DMS53 treated with DMSO at 0.1 percent for 48 hours (cell line): ENCODE data around the gene NFIL3.

Source experiments
- DNase-seq: peaks from one replicate; lab custom pipeline; 2025; ENCODE audit not compliant: unreplicated experiment; lab: John Stamatoyannopoulos, UW

NFIL3 gene

DNA sequence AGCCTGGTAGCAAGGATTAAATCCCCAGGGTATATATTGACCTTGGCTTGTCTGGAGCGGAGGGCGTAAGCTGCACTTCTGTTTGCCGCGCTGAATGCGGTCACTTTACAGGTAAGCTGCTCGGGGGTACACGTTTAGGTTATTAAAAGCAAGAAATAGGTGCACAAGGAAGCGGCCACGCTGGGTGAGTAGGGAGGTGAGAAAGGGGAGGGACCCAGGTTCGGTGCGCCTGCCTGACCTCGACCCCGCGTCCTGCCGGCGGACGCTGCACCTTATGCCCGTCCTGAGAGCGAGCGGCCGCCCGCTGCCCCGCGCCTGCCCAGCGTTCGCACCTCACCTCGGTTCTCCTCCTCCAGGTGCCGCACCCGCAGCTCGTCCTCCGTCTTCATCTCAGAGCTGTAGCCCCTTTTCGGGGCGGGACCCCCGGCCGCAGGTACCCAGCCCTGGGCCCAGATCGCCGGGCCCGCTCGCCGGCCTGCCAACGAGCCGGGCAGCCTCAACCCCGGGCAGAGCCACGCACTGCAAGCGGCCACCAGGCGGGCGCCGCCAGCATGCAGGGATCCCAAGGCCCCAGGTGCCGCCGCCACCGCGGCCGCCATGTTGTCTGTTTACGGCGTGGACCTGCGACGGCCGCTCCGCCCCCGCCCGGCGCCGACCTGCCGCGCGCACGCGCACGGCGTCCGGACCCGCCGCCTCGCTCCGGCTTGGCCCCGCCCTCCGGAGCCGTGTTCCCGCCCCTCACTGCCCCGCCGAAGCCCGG, 62.2 kb downstream of the NFIL3 start, which contains the start of gene AUH:
AUH (minus strand) TSS at position 628 of the 760 bp plus-strand sequence; CDS start at position 599, 29 bp downstream.
- peak; percentile 48 for DNase-seq

GRCh38 chr9:91360551-91361290, 62.9 kb downstream of the NFIL3 start:
- DNase-seq: no peak

DNA sequence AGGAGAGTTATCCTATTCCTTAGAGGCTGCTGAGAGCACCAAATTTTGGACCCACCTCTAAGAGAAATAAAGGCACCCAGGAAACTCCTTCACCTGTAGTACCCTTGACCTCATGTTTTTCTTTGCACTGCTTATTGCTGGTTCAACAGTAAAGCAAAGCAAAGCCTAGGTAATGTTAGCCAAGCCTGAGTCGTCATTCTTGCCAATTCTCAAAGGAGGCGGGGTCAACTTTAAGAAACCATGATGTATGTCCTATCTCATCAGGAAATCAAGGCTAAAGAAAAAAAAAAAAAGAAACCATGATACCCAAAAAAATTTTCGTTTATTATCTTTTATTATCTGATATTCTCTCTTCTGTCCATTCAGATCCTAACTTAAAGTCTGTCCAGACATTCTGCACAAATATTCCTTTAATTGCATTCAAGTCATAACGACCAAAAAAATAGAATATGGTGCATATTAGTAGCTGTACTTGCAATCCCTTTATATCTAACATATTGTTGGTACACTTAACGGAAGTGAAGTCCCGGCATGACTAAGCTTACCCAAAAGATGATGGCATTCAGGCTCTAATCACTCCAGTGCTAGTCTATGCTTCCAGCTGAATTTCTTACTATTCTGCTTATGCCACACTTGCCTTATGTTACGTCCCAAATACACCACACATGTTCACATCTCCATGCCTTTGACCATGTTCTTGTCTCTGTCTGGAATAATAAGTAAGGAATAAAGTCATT, 63.7 kb downstream of the NFIL3 start:
- no peak for DNase-seq

DNA sequence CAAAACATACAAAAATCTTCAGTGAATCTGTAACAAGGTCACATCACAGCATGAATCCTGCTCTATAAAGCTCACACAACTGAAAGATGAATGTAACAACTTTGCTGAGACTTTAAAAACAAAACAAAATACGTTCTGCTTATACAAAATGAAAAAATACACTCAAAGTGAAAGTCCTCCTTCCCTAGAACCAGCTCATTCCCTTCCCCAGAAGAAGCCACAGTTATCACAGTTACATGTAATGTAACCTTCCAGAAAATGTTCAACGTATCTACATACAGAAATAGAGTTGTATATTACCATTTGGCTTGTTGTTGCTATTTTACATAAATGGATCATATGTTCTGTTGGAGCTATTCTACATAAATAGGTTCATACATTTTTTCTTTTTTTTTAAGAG, 64.5 kb downstream of the NFIL3 start:
- DNase-seq: no peak
